SJSA1 (cell line): ENCODE measurements around the gene ENOX1. TPM values are rescaled to one million over a fixed set of nuclear protein-coding genes. Genes with fewer than 3 reads are reported as not detected.

Source experiments
- DNase-seq, 2 experiments: peaks; one replicate each; pipeline ENCODE4 v3.0.0-alpha.2; 2015 to 2020; ENCODE audit warnings: low spot score in 2 of 2, low read depth in 1 of 2
- H3K27ac ChIP-seq: fragments of 250-450 bp; sonication (Bioruptor Pico); 2 replicates; pipeline ENCODE4 v1.5.1; 2020; ENCODE audit warnings: mild to moderate bottlenecking, moderate library complexity
- H3K27me3 ChIP-seq: fragments of 250-450 bp; sonication (Bioruptor Pico); replicated peaks from 2 replicates; pipeline ENCODE4 v1.5.1; 2020; ENCODE audit warnings: mild to moderate bottlenecking, moderate library complexity
- H3K36me3 ChIP-seq: fragments of 250-450 bp; sonication (Bioruptor Pico); 2 replicates; pipeline ENCODE4 v1.5.1; 2020; ENCODE audit warnings: mild to moderate bottlenecking
- H3K4me1 ChIP-seq: fragments of 250-450 bp; sonication (Bioruptor Pico); replicated peaks from 2 replicates; pipeline ENCODE4 v1.6.1; 2021; ENCODE audit warnings: mild to moderate bottlenecking
- H3K4me3 ChIP-seq: fragments of 250-450 bp; sonication (Bioruptor Pico); 2 replicates; pipeline ENCODE4 v1.5.1; 2020; ENCODE audit warnings: mild to moderate bottlenecking
- H3K9me3 ChIP-seq: fragments of 250-450 bp; sonication (Bioruptor Pico); replicated peaks from 2 replicates; pipeline ENCODE4 v1.5.1; 2020; ENCODE audit warnings: mild to moderate bottlenecking
- total RNA-seq: library from RNA; depleted of rRNA; stranded (reverse); fragments of >200 nt; shearing (Covaris generic); gene quantifications from 2 replicates; pipeline ENCODE4 v1.2.3, GENCODE V29; 2014

Gene ENOX1
- total RNA-seq, 1 experiment from 2014 or later = 1.3 TPM

DNA sequence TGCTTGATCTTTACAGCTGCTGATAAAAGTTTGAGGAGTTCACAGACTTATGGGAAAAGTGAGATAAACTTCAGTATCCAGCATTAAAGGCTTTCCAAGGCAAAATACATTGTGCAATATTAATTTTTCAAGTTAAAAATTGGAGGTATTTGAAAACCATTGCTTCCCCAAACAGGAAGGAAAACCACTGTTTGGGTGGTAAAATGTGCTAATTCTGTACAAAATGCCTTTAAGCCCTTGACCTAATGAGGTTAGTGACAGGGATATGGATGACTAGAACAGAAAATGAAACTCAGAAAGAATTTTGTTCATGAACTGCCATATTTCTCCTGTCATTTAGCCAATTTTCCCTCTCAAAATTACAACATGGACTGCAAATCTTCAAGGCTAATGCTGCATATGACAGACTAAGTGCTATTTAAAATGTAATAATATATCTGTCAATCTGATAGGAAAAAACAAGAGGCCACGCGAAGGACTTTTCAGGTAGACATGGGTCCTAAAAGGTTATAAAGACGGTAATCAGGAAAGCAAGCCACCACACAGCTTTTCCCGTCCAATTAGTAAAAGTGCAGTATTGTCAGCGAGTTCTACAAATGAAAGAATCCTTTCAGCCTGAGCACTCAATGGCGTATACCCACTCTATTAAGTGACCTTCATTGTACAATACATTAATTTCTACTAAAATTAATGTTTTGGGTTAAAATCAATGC, 212.8 kb downstream of the ENOX1 start:
- H3K27me3 ChIP-seq = no peaks in the 10 kb centered on the region
- H3K4me3 ChIP-seq = no peak overlapping the region
- H3K9me3 ChIP-seq = no peaks in the 10 kb centered on the region
- no peak for DNase-seq
- peaks cover 26% of the 10 kb centered on the region for H3K4me1 ChIP-seq
- H3K27ac ChIP-seq = peak overlapping the region; percentile 86
- H3K36me3 ChIP-seq = no peaks in the 10 kb centered on the region

DNA sequence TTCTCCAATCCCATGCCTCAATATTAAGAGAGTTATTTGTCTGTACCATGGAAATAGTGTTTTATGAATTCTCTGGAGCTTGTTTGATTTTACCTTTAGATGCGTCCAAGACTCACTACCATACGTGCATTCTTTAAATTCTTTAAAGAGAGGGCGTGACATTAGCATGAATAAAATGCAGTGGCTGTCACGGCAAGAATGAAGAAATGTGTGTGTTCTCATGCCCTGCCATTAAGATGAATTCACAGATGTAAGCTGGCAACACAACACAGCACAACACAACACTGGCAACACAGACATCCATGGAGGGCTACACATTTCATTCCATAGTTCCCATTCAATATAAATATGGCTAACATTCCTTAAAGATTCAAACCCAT, 213.4 kb downstream of the ENOX1 start:
- no peak overlapping the region for H3K4me3 ChIP-seq
- DNase-seq = peak; percentile 42 to 54
- H3K9me3 ChIP-seq = no peaks in the 10 kb centered on the region
- peak overlapping the region; percentile 86 for H3K27ac ChIP-seq
- H3K27me3 ChIP-seq = no peaks in the 10 kb centered on the region
- H3K4me1 ChIP-seq = peaks cover 26% of the 10 kb centered on the region
- H3K36me3 ChIP-seq = no peaks in the 10 kb centered on the region

GRCh38 chr13:43572656-43573360, 214.0 kb downstream of the ENOX1 start:
- no peaks in the 10 kb centered on the region for H3K36me3 ChIP-seq
- no peaks in the 10 kb centered on the region for H3K27me3 ChIP-seq
- peaks cover 26% of the 10 kb centered on the region for H3K4me1 ChIP-seq
- H3K9me3 ChIP-seq = no peaks in the 10 kb centered on the region
- peak overlapping the region; percentile 86 for H3K27ac ChIP-seq
- H3K4me3 ChIP-seq = no peak overlapping the region
- DNase-seq = peak in 1 of 2 experiments; percentile 33

DNA sequence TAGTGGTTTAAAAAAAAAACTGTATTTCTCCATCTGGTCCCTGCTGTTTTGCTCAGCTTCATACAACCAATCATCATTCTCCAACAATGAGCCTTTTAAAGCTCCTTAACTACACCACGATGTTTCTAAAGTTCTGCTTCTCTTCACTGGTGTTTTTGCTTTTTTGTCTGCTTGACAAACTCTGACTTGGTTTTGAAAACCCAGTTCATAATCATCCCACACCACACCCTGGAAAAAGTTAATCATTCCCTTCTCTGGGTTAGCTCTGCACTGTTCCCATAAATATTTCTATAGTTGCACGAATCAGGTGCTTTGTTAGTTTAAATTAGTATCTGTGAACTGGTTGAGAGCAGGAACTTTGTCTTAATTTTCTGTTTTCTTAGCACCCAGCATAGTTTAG, 217.1 kb downstream of the ENOX1 start:
- DNase-seq = no peak
- no peaks in the 10 kb centered on the region for H3K36me3 ChIP-seq
- H3K27ac ChIP-seq = no peak overlapping the region
- H3K4me3 ChIP-seq = no peak overlapping the region
- no peaks in the 10 kb centered on the region for H3K27me3 ChIP-seq
- H3K4me1 ChIP-seq = peaks cover 25% of the 10 kb centered on the region
- H3K9me3 ChIP-seq = no peaks in the 10 kb centered on the region

DNA sequence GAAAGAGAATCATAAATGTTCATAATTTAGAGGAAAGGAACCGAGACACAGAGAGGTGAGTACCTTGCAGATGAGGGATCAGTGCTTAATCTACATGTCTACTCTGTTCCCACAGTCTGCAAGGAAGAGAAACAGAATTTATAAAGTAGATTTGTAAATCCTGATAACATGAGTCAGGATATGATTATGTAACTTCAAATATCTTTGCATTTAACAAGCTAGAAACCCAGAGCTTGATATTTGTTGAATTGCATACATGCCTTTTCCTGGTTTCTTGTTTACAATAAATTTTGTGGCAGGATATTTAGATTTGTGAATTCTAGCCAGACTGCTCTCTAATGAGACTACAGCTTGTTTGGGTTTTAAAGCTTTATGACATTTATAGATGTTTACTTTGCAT, 219.2 kb downstream of the ENOX1 start:
- Histone ChIP-seq H3K9me3 (no peaks in the 10 kb centered on the region), H3K4me1 (peaks cover 5% of the 10 kb centered on the region), H3K27ac (no peak overlapping the region), H3K27me3 (no peaks in the 10 kb centered on the region), H3K36me3 (no peaks in the 10 kb centered on the region), H3K4me3 (no peak overlapping the region)
- DNase-seq = no peak

GRCh38 chr13:43564952-43565351, 221.8 kb downstream of the ENOX1 start:
- Histone ChIP-seq H3K4me1 (no peaks in the 10 kb centered on the region), H3K27ac (no peak overlapping the region), H3K4me3 (no peak overlapping the region), H3K36me3 (no peaks in the 10 kb centered on the region), H3K27me3 (no peaks in the 10 kb centered on the region), H3K9me3 (no peaks in the 10 kb centered on the region)
- DNase-seq = no peak

DNA sequence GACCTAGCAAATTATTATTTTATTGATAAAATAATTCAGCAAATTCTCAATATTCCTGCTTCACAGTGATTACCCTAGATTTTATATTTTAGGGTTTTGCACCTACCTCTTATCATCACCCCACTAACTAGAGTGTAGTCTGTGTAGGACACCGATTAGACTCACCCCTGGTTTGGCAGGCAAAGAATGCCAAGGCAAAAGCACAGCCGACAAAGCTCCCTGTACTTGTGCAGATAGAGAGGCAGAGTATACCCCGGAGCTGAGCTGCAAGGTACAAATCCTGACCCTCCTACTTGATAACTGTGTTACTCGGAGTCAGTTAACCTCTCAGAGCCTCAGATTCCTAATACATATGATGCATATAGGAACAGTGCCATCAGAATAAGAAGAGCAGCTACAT, 225.7 kb downstream of the ENOX1 start:
- no peak for DNase-seq
- Histone ChIP-seq H3K27ac (no peak overlapping the region), H3K9me3 (no peaks in the 10 kb centered on the region), H3K4me1 (no peaks in the 10 kb centered on the region), H3K27me3 (no peaks in the 10 kb centered on the region), H3K4me3 (no peak overlapping the region), H3K36me3 (no peaks in the 10 kb centered on the region)

DNA sequence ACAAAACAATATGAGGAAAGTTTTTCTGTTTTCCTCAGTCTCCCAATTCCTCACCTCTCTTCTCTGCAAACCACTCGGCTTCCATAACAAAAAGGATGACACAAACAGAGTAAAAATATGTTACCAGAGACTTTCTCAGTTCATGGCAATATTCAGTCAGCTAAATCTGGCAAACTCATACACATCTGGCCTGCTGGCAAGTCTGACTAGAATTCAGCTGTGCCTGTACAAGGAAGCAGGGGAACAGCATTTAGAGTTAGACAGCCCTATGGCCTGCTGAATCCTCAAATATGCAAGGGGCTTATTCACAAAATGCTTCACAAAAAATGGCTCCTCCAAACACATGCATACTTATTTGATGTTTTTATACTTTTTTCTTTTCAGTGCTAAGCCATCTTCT, 227.8 kb downstream of the ENOX1 start:
- no peak for DNase-seq
- no peaks in the 10 kb centered on the region for H3K27me3 ChIP-seq
- H3K4me1 ChIP-seq = no peaks in the 10 kb centered on the region
- H3K36me3 ChIP-seq = no peaks in the 10 kb centered on the region
- H3K4me3 ChIP-seq = no peak overlapping the region
- no peak overlapping the region for H3K27ac ChIP-seq
- H3K9me3 ChIP-seq = no peaks in the 10 kb centered on the region

DNA sequence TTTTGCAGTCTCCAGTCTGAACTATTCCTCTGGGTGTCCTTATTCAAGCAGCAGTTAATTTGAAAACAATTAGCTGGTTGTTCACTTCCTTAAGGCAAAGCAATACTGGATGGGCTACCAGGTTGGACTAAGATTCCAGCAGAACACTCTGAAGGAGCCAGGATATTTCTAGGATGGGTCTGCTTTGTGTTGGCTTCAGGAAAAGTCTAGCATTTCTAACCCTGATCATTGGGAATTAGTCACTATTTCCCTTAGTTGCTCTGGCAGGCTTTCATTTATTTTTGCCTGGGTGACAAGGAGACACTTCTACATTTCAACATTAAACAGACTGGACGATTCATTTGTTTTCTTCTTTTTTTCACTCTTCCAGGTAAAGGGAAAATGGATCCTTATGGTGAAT, 228.4 kb downstream of the ENOX1 start:
- DNase-seq = no peak
- Histone ChIP-seq H3K4me3 (no peak overlapping the region), H3K4me1 (no peaks in the 10 kb centered on the region), H3K36me3 (no peaks in the 10 kb centered on the region), H3K27me3 (no peaks in the 10 kb centered on the region), H3K9me3 (no peaks in the 10 kb centered on the region), H3K27ac (no peak overlapping the region)

DNA sequence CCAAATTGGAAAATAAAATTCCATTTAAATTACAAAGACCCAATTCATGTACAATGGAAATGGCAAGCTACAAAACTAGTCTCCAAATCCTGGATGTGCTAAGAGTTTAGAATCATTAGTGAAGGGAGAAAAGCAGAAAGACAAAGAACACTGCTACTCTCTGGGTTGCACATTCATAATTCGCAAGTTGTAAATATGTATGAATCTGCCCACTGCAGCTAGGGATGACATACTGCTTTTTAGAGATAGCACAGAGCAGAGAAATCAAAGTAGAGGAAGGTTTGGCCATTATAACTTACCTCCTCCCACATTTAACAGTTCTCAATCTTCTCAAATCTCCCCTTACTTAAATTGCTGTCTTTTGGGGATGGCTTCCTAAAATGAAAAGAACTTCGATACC, 231.1 kb downstream of the ENOX1 start:
- Histone ChIP-seq H3K27ac (no peak overlapping the region), H3K27me3 (no peaks in the 10 kb centered on the region), H3K36me3 (no peaks in the 10 kb centered on the region), H3K4me1 (no peaks in the 10 kb centered on the region), H3K9me3 (no peaks in the 10 kb centered on the region), H3K4me3 (no peak overlapping the region)
- DNase-seq = no peak

GRCh38 chr13:43551897-43552456, 234.8 kb downstream of the ENOX1 start:
- DNase-seq = no peak
- H3K4me3 ChIP-seq = no peak overlapping the region

GRCh38 chr13:43546816-43547215, 240.0 kb downstream of the ENOX1 start:
- H3K36me3 ChIP-seq = no peaks in the 10 kb centered on the region
- no peaks in the 10 kb centered on the region for H3K27me3 ChIP-seq
- no peak for DNase-seq
- H3K9me3 ChIP-seq = no peaks in the 10 kb centered on the region
- H3K4me1 ChIP-seq = peaks cover 5% of the 10 kb centered on the region; the same call in 1 of the 2 replicates
- H3K4me3 ChIP-seq = no peak overlapping the region
- H3K27ac ChIP-seq = no peak overlapping the region

More at GRCh38 chr13:43551897-43552456, 234.8 kb downstream of the ENOX1 start:
- no peaks in the 10 kb centered on the region for H3K36me3 ChIP-seq
- H3K4me1 ChIP-seq = no peaks in the 10 kb centered on the region
- no peak overlapping the region for H3K27ac ChIP-seq
- no peaks in the 10 kb centered on the region for H3K27me3 ChIP-seq
- H3K9me3 ChIP-seq = no peaks in the 10 kb centered on the region

DNA sequence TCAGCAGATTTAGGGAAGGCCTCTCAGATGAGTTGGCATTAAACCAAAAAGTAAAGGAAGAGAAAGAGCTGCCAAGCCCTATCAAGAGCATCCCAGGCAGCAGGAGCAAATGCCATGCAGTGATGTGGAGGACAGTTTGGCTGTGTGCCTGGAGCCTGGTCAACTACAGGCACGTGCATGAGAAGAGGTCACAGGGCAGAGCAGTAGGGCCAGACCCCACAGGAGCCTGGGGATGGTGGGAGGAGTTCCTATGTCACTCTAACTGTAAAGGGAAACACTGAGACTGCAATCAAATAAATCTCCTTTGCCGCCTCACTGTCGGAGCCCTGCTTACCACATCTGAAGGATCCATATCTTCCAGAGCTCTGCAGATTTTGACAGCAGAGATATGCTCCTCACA, 240.5 kb downstream of the ENOX1 start:
- Histone ChIP-seq H3K27ac (no peak overlapping the region), H3K4me1 (peaks cover 5% of the 10 kb centered on the region; the same call in 1 of the 2 replicates), H3K27me3 (no peaks in the 10 kb centered on the region), H3K36me3 (no peaks in the 10 kb centered on the region), H3K4me3 (no peak overlapping the region), H3K9me3 (no peaks in the 10 kb centered on the region)
- DNase-seq = no peak

GRCh38 chr13:43545317-43545874, 241.4 kb downstream of the ENOX1 start:
- H3K27ac ChIP-seq = no peak overlapping the region
- no peak overlapping the region for H3K4me3 ChIP-seq
- DNase-seq = no peak

More at GRCh38 chr13:43545317-43545874, 241.4 kb downstream of the ENOX1 start:
- Histone ChIP-seq H3K27me3 (no peaks in the 10 kb centered on the region), H3K4me1 (peaks cover 5% of the 10 kb centered on the region; the same call in 1 of the 2 replicates), H3K36me3 (no peaks in the 10 kb centered on the region), H3K9me3 (no peaks in the 10 kb centered on the region)
